DND-41 (cell line): ENCODE measurements around the gene NIPAL3.

Experiments
- CTCF ChIP-seq: IDR thresholded peaks from 2 replicates; pipeline ENCODE4 v1.5.1; 2012; ENCODE audit warnings: borderline replicate concordance, low read length, moderate library complexity, mild to moderate bottlenecking; ENCODE audit not compliant: poor library complexity, severe bottlenecking; ENCODE audit errors: extremely low read depth
- EZH2 ChIP-seq: IDR thresholded peaks from 3 replicates; pipeline ENCODE4 v1.6.1; 2012; ENCODE audit warnings: borderline replicate concordance, low read depth, mild to moderate bottlenecking, moderate library complexity, low read length, inconsistent platforms; ENCODE audit not compliant: severe bottlenecking

GRCh38 chr1:24452922-24453485 lies 37.4 kb downstream of the NIPAL3 start:
- no peak for TF ChIP-seq CTCF
- no peak for TF ChIP-seq EZH2
